Tibial artery (tissue), 4 donors: ENCODE measurements around the gene ZNF516.
A peak's percentile ranks its signal among the peaks of the same experiment; 100 is the strongest.

ENCODE experiments used
- DNase-seq, 2 donors: peaks; one replicate each; pipeline ENCODE4 v3.0.0-alpha.2; 2019
- H3K27ac ChIP-seq, 2 donors: fragments of 200-600 bp; sonication (generic) in 1 of 2; 1 replicate in 1 of 2; 2 replicates in 1 of 2; pipeline ENCODE4 v1.5.1; 2018 to 2019; ENCODE audit warnings: mild to moderate bottlenecking in 1 of 2
- H3K27me3 ChIP-seq, 2 donors: fragments of 200-600 bp; sonication (generic) in 1 of 2; one replicate each; pipeline versions ENCODE4 v1.5.1 to v1.6.0; 2016 to 2019
- H3K36me3 ChIP-seq, 3 donors: fragments of 200-600 bp; sonication (generic) in 2 of 3; one replicate each; pipeline ENCODE4 v1.5.1; 2016 to 2019; ENCODE audit warnings: mild to moderate bottlenecking in 2 of 3
- H3K4me1 ChIP-seq, 4 donors: fragments of 200-600 bp; sonication (generic) in 2 of 4; 1 replicate in 3 of 4; 2 replicates in 1 of 4; pipeline ENCODE4 v1.5.1; 2016 to 2019
- H3K4me3 ChIP-seq, 2 donors: fragments of 200-600 bp; sonication (generic) in 1 of 2; 1 replicate in 1 of 2; 2 replicates in 1 of 2; pipeline ENCODE4 v1.5.1; 2018 to 2019; ENCODE audit warnings: mild to moderate bottlenecking in 2 of 2
- H3K9me3 ChIP-seq, 3 donors: fragments of 200-600 bp; sonication (generic) in 1 of 3; one replicate each; pipeline ENCODE4 v1.5.1; 2016 to 2019
- CTCF ChIP-seq, 2 experiments: fragments of 200-600 bp in 1 of 2; fragments of 450-650 bp in 1 of 2; IDR thresholded peaks; one replicate each; pipeline ENCODE4 v1.5.1; 2017 to 2019; ENCODE audit warnings: antibody characterized with exemption in 2 of 2, mild to moderate bottlenecking in 1 of 2, moderate library complexity in 1 of 2
- intact Hi-C: fragments of 100-400 bp; cut with DNase I; formaldehyde crosslinking; loops from one replicate; pipeline ENCODE4 v1.15.0; 2023; ENCODE audit warnings: low total_unique reads

Gene ZNF516

GRCh38 chr18:76461692-76462325, 33.2 kb downstream of the ZNF516 start:
- Histone ChIP-seq H3K4me3 (no peak overlapping the region), H3K36me3 (no peaks in the 10 kb centered on the region), H3K27ac (no peak overlapping the region), H3K27me3 (peaks cover 0 to 4% of the 10 kb centered on the region in 2 donors), H3K4me1 (peaks cover 0 to 18% (median 15%) of the 10 kb centered on the region in 4 donors), H3K9me3 (no peaks in the 10 kb centered on the region)
- DNase-seq, result no peak
- TF ChIP-seq CTCF (IDR thresholded peaks at IDR 0.05), result no peak
- intact Hi-C loops, result no loop called here

DNA sequence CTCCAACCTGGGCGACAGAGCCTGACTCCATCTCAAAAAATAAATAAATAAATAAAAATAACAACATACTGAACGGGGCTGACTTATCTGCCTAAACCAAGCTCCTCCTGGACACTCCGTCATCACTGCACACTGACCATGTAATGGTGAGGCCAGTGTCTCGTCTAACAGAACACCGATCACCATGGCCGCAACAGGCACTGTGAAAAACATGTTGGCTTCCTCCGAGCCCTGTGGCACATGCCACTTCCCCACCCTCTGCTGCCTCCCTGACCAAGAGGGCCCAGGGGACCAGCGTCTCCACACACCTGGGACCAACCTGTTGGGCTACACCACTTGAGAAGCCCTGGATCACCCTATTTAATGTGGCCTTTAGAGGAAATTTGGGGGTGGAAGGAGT, 33.9 kb downstream of the ZNF516 start:
- Histone ChIP-seq H3K4me1 (peaks cover 0 to 18% (median 15%) of the 10 kb centered on the region in 4 donors), H3K27me3 (no peaks in the 10 kb centered on the region)

DNA sequence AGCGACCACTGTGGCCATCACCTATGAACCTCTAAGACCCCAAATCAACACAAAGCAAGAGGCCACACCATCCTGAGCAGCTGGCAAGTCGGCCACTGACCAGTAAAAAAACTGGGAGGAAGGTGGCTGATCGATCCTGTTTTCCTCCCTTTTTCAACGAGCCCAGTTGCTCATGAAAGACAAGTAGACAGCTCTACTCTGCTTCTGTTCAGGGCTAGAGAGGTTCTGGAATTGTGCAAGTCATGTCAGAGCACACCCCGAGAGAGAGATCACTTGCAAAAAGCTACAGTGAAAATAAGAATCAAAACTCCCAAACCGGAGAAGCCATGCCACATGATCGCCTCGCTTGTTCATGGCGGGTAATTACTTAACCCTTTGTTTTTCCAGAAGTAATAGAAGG, 34.6 kb downstream of the ZNF516 start:
- no peaks in the 10 kb centered on the region for H3K27me3 ChIP-seq
- H3K27ac ChIP-seq, result peak overlapping the region; percentile 18 to 53
- no peaks in the 10 kb centered on the region for H3K36me3 ChIP-seq
- no peak for DNase-seq
- H3K9me3 ChIP-seq, result no peaks in the 10 kb centered on the region
- TF ChIP-seq CTCF (IDR thresholded peaks at IDR 0.05), result no peak
- H3K4me1 ChIP-seq, result peaks cover 0 to 18% (median 15%) of the 10 kb centered on the region in 4 donors
- intact Hi-C loops, result no loop called here
- no peak overlapping the region for H3K4me3 ChIP-seq

More for the DNA sequence above, 33.9 kb downstream of the ZNF516 start:
- no peak for TF ChIP-seq CTCF (IDR thresholded peaks at IDR 0.05)
- no peaks in the 10 kb centered on the region for H3K36me3 ChIP-seq
- intact Hi-C loops, result no loop called here
- no peaks in the 10 kb centered on the region for H3K9me3 ChIP-seq
- no peak for DNase-seq
- no peak overlapping the region for H3K4me3 ChIP-seq
- H3K27ac ChIP-seq, result no peak overlapping the region

DNA sequence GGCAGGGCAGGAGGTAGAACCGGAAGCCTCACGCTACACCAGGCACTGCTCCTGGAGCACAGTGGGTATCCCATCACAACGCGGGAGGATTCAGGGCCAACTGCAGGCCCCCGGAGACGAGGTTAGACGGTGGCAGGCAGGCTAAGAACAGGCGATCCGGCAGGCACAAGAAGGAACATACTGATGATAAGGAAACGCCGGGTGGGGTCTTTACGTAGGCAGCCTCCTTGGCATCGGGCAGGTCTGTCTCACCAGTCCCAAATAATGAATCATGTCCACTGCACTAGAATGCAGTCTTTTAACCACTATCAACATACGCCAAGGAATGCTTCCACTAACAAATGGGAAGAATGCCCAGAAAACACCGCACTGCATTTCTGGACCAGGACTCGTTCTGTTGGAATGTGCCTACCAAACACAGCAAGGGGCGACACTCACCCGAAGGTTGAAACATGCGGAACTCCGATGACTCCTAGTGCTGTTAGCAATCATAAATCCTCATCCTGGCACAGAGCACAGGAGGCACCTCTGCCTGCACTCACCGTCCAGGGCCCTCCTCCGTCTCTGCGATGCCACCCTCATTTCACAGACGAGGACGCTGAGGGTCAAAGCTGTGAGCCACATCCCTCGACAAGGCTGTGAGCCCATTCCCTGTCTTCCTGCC, 35.2 kb downstream of the ZNF516 start:
- H3K4me1 ChIP-seq, result peaks cover 0 to 18% (median 15%) of the 10 kb centered on the region in 4 donors
- TF ChIP-seq CTCF (IDR thresholded peaks at IDR 0.05), result no peak
- H3K9me3 ChIP-seq, result no peaks in the 10 kb centered on the region
- peak overlapping the region; percentile 18 to 53 for H3K27ac ChIP-seq
- intact Hi-C loops, result no loop called here
- no peaks in the 10 kb centered on the region for H3K27me3 ChIP-seq
- peak overlapping the region; percentile 30 to 39 for H3K4me3 ChIP-seq
- no peaks in the 10 kb centered on the region for H3K36me3 ChIP-seq
- no peak for DNase-seq

DNA sequence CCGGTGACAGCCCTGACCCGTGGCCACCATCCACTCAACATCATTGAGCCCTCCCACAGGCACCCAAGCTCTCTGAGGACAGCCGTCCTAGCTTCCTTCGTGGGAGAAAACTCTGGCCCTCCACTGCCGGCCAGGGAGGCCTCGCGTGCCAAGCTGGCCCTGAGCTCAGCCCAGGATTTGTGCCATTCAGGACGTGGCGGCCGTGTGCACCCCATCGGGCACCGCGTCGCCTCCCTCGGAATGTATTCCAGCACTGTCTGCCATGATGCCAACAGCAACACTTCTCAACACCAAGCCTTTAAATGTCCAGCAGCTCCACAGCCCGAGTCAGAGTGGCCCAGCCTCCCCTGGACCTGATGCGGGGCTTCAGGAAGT, 35.7 kb downstream of the ZNF516 start:
- intact Hi-C loops, result no loop called here
- no peaks in the 10 kb centered on the region for H3K36me3 ChIP-seq
- H3K27ac ChIP-seq, result peak overlapping the region; percentile 18 to 53
- H3K9me3 ChIP-seq, result no peaks in the 10 kb centered on the region
- H3K4me1 ChIP-seq, result peaks cover 0 to 18% (median 15%) of the 10 kb centered on the region in 4 donors
- H3K4me3 ChIP-seq, result peak overlapping the region; percentile 30 to 39
- no peak for TF ChIP-seq CTCF (IDR thresholded peaks at IDR 0.05)
- no peaks in the 10 kb centered on the region for H3K27me3 ChIP-seq
- DNase-seq, result no peak
